Measurements from ENCODE around the gene IL1RAP.

The IL1RAP gene

GRCh38 chr3:190680691-190681090, 166.8 kb downstream of the IL1RAP start:
- DNase-seq, result no peak

- no peak for DNase-seq
Observed at GRCh38 chr3:190684776-190685175, 170.9 kb downstream of the IL1RAP start.

- DNase-seq, result no peak
Observed at GRCh38 chr3:190686011-190686410, 172.1 kb downstream of the IL1RAP start.

GRCh38 chr3:190690246-190690645, 176.4 kb downstream of the IL1RAP start:
- no peak for DNase-seq

GRCh38 chr3:190692256-190692655, 178.4 kb downstream of the IL1RAP start:
- no peak for DNase-seq

GRCh38 chr3:190694335-190695001, 180.6 kb downstream of the IL1RAP start:
- no peak for DNase-seq

GRCh38 chr3:190695225-190695624, 181.3 kb downstream of the IL1RAP start:
- DNase-seq, result no peak

GRCh38 chr3:190695994-190696393, 182.1 kb downstream of the IL1RAP start:
- DNase-seq, result no peak

GRCh38 chr3:190696777-190697501, 183.1 kb downstream of the IL1RAP start:
- no peak for DNase-seq

GRCh38 chr3:190697502-190697830, 183.6 kb downstream of the IL1RAP start:
- DNase-seq, result no peak

GRCh38 chr3:190697901-190698300, 184.0 kb downstream of the IL1RAP start:
- DNase-seq, result no peak

- no peak for DNase-seq
Observed at GRCh38 chr3:190699776-190700175, 185.9 kb downstream of the IL1RAP start.

- DNase-seq, result no peak
Observed at GRCh38 chr3:190701096-190701532, 187.2 kb downstream of the IL1RAP start.

- DNase-seq, result no peak
Observed at GRCh38 chr3:190706582-190706981, 192.7 kb downstream of the IL1RAP start.
